ENCODE measurements around the gene VAV2.

VAV2 gene

DNA sequence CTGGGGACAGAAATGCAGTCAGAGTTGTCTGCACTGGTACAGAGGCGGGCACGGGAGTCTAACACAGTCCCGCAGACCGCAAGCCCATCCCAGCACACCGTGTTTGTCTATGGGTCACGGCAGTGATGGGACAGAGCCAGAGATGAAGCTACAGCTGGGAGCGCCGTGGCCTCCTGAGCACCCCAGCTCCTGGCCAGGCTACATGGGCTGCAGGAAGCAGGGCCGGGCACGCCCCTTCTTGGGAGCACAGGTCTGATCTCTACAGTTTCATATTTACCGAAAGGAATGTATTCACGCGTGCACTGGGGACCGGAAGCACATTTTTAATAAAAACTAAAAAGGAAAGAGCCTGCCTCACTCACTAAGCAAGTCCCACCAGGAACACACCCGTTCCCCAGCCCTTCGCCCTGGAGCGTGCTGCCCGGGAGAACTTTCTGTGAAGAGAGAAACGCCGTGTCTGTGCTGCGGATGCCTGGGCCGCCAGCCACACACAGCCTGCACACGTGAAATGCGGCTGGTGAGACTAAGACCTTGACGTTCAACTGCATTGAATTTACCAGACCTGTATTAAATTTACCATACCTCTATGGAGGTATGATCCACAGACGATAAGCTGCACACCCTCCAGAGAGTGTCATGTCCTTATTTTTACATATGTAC, 81.1 kb downstream of the VAV2 start:
- Mint-ChIP-seq H3K4me3 (no peak overlapping the region), H3K4me1 (peaks cover 94% of the 10 kb centered on the region), H3K36me3 (ENCODE audit: low read depth) (no peaks in the 10 kb centered on the region), H3K9me3 (no peaks in the 10 kb centered on the region), H3K27me3 (ENCODE audit: low read depth, poor library complexity) (peaks cover 12% of the 10 kb centered on the region), H3K27ac (peak overlapping the region; percentile 48)
- TF ChIP-seq, protein P1, sequence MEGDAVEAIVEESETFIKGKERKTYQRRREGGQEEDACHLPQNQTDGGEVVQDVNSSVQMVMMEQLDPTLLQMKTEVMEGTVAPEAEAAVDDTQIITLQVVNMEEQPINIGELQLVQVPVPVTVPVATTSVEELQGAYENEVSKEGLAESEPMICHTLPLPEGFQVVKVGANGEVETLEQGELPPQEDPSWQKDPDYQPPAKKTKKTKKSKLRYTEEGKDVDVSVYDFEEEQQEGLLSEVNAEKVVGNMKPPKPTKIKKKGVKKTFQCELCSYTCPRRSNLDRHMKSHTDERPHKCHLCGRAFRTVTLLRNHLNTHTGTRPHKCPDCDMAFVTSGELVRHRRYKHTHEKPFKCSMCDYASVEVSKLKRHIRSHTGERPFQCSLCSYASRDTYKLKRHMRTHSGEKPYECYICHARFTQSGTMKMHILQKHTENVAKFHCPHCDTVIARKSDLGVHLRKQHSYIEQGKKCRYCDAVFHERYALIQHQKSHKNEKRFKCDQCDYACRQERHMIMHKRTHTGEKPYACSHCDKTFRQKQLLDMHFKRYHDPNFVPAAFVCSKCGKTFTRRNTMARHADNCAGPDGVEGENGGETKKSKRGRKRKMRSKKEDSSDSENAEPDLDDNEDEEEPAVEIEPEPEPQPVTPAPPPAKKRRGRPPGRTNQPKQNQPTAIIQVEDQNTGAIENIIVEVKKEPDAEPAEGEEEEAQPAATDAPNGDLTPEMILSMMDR (IDR thresholded peaks at IDR 0.05): no peak
- DNase-seq: no peak

DNA sequence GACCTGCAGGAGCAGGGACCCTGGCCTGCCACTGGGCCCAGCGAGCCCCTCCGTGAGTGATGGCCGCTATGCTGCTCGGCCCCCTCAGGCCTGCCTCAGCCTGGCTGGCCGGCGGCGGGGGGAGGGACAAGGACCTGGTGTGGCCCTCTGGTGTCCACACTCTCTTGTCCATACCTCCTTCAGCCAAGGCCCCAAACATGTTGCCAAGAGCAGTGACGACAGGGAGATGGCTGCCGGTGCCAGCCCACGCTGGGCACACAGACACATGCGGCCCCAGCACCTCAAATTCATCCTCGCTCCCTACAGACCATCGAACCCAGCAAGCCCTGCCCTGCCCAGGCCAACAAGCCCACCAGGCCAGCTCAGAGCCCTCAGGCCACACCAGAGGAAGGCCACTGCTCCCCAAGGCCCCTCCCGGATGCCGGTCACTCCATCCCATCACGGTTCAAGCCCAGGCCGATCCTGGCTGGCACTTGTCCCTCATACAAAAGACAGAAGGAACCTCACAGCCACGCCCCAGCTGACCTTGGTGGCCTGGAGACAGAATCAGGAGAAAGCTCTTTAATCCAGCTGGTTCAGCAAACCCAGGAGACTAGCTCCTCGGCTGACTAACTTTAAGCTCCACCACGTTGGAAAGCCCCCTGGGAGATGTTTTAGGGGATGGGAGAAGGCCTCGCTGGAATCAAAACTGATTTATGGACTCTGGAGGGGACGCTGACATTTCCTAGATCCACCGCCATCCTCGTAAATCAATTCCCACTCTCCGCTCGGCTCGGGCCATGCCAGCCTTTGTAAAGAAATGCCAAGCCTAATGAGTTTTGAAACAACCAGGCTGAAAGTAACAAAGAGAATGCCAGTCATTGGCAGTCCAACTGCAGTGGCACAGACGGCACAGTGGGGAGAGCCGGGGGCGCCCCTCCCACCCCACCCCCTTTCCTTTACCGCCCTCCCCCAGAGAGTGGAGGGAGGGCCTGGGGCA, 84.9 kb downstream of the VAV2 start:
- Mint-ChIP-seq H3K36me3 (ENCODE audit: low read depth) (no peaks in the 10 kb centered on the region), H3K27ac (peak overlapping the region; percentile 96), H3K9me3 (no peaks in the 10 kb centered on the region), H3K4me3 (peak overlapping the region; percentile 38), H3K4me1 (peaks cover 83% of the 10 kb centered on the region), H3K27me3 (ENCODE audit: low read depth, poor library complexity) (peaks cover 9% of the 10 kb centered on the region)
- TF ChIP-seq, protein P1 (IDR thresholded peaks at IDR 0.05): no peak
- DNase-seq: peak; percentile 50

DNA sequence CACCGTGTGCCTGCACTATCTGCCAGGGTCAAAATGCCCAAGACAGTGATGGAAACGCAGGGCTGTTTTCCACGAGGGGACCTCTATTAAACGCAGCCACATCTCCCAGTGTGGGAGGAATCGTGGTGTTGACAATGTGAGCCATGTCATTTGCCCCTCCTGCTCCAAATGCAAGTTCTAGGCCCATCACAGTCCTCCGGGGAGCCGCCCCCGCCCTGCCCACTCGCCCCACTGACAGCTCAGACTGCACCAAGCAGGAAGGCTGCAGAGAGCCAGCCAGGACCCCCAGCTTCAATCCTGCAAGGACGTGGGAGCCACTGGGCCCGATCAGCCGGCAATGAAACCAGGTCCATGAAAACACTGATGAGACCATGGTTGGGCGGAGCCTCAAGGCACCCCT, 85.9 kb downstream of the VAV2 start:
- peaks cover 2% of the 10 kb centered on the region for H3K27me3 Mint-ChIP-seq (ENCODE audit: low read depth, poor library complexity)
- no peak for DNase-seq
- peaks cover 79% of the 10 kb centered on the region for H3K4me1 Mint-ChIP-seq
- H3K4me3 Mint-ChIP-seq: no peak overlapping the region
- TF ChIP-seq, protein P1 (IDR thresholded peaks at IDR 0.05): no peak
- no peak overlapping the region for H3K27ac Mint-ChIP-seq
- H3K9me3 Mint-ChIP-seq: no peaks in the 10 kb centered on the region
- H3K36me3 Mint-ChIP-seq (ENCODE audit: low read depth): no peaks in the 10 kb centered on the region

DNA sequence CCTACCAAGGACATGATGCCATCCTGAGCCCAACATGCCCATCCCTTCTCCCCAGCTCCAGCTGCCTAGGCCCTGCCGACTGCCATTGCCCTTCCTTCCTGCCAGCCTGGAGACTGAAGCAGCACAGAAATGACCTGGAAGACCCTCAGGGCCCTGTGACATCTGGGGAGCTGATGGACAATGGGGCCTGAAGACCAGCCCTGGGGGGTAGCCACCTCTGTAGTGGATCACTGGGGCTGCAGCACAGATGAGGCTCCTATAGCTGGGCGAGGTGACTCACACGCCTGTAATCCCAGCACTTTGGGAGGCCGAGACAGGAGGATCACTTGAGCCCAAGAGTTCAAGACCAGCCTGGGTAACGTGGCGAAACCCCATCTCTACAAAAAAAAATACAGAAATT, 86.6 kb downstream of the VAV2 start:
- TF ChIP-seq, protein P1 (IDR thresholded peaks at IDR 0.05): no peak
- no peaks in the 10 kb centered on the region for H3K9me3 Mint-ChIP-seq
- H3K4me3 Mint-ChIP-seq: no peak overlapping the region
- DNase-seq: no peak
- H3K27me3 Mint-ChIP-seq (ENCODE audit: low read depth, poor library complexity): peaks cover 2% of the 10 kb centered on the region
- peaks cover 80% of the 10 kb centered on the region for H3K4me1 Mint-ChIP-seq
- H3K36me3 Mint-ChIP-seq (ENCODE audit: low read depth): no peaks in the 10 kb centered on the region
- no peak overlapping the region for H3K27ac Mint-ChIP-seq

DNA sequence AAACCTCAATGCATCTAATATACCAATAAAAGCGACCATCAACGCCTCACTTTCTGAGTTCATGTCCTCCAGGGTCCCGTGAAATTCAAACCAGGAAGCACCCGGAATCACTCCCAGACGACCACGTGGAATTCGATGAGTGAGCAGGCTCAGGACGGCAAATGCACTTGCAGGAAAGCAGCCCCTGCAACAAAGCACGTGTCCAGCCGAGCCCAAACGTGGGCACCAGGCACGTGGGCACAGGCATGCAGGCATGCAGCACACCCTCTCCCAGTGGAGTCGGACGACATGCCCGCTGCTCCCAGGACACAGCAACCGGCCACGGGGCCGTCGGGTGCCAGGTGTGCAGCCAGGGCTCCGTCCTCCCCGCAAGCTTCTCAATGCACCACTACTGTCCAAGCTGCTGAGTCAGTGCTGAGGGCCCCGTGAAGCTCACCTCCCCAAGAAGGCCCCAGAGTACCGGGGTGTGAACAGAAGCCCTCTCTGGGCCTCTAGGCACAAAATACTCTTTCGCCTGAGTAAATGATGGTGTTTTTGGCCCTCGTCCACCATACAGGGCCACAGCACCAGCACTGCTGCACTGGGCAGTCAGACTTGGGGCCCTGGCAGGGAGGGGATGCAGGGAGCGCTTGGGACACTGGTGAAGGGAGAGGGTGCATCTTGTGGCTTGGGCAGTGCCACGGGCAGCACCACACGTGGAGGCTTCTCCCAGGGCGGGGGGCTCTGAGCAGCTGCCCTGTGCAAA, 87.6 kb downstream of the VAV2 start:
- Mint-ChIP-seq H3K36me3 (ENCODE audit: low read depth) (no peaks in the 10 kb centered on the region), H3K27me3 (ENCODE audit: low read depth, poor library complexity) (no peaks in the 10 kb centered on the region), H3K4me3 (no peak overlapping the region), H3K9me3 (no peaks in the 10 kb centered on the region), H3K4me1 (peaks cover 77% of the 10 kb centered on the region), H3K27ac (no peak overlapping the region)
- DNase-seq: no peak
- TF ChIP-seq, protein P1 (IDR thresholded peaks at IDR 0.05): no peak
